C4-2B (cell line): Measurements from ENCODE around the gene SUMO1.
"Not testable (repeated sequence)": the region's sequence is repeated elsewhere in the genome, so short reads cannot be mapped to it uniquely, and the experiment has no call there.

Experiments used
- H3K27ac ChIP-seq: fragments of 450-650 bp; 2 replicates; pipeline ENCODE4 v1.5.1; 2017
- CTCF ChIP-seq: fragments of 450-650 bp; conservative IDR thresholded peaks from 2 replicates; pipeline ENCODE4 v1.5.1; 2017; ENCODE audit warnings: mild to moderate bottlenecking
- ZFX ChIP-seq: fragments of 450-650 bp; IDR thresholded peaks from 2 replicates; pipeline ENCODE4 v1.6.1; 2017

SUMO1 gene

DNA sequence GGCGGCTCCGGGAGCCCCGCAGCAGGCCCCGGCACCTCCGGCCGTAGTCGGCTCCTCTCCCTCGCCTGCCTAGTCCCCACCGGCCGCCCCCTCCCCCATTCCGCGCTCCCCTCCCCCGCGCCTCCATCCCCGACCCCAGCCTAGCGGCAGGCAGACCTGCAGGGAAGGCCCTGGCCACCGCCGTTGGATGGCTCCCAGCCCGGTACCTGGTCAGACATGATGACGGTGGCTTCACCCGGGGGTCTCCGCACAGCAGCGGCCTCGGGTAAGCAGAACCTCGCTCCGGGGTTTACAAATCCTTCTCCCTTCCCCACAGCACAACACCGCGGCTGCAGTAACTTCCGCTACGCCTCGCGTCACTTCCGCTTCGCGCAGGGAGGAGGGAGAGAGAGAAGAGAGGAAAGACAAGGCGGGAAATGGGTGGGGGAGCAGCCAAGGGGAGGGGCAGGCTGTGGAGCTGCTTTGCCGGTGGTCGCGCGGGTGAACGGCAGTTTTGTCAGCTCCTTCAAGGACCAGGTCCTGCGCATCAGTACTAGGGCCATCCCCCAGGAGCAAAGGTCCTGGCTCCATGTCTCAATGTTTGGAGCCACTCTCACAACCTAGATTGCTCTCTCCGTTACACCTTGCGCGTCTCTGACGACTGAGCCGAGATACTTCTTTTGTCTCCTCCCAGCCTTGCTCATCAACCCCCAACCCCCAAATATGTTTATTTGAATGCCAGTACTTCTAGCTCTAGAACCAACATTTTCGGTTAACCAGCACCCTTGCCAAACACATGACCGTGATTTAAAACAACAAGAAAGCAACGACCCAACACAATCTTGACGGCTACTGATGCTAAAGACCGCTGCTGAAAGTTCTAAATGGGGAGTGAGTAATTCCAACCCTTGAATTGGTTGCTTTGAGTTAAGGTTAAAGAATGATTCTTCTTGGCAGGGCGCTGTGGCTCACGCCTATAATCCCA, at the start of gene SUMO1:
Gene SUMO1 (minus strand): TSS at position 364 of the 964 bp plus-strand sequence. CDS start 146 bp downstream, at position 218.
- H3K27ac ChIP-seq: peak within 1 kb of the TSS; percentile 73
- TF ChIP-seq ZFX: no peak
- TF ChIP-seq CTCF: no peak

GRCh38 chr2:202286595-202286994, 48.2 kb upstream of the SUMO1 start:
- no peak overlapping the region for H3K27ac ChIP-seq
- TF ChIP-seq CTCF (no peak), ZFX (no peak)

DNA sequence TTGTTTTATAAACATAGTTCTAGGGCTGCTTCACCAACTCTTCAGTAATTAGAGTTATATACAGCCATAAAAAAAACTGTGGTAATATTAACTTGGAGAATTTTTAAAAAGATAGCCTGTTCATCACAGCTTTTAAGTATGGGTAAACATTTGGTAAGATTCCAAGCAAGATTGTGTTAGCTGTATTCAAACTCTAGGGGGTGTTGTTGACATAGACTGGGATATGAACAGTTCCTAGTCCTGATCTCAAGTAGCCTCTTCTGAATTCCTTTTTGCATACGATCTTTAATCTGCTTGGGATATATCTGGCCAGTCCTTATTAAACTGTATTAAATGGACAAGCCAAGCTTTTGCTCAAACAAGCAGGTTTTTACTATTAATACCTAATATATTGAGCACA, 40.5 kb upstream of the SUMO1 start:
- TF ChIP-seq CTCF (peak; percentile 49), ZFX (no peak)
- no peak overlapping the region for H3K27ac ChIP-seq

DNA sequence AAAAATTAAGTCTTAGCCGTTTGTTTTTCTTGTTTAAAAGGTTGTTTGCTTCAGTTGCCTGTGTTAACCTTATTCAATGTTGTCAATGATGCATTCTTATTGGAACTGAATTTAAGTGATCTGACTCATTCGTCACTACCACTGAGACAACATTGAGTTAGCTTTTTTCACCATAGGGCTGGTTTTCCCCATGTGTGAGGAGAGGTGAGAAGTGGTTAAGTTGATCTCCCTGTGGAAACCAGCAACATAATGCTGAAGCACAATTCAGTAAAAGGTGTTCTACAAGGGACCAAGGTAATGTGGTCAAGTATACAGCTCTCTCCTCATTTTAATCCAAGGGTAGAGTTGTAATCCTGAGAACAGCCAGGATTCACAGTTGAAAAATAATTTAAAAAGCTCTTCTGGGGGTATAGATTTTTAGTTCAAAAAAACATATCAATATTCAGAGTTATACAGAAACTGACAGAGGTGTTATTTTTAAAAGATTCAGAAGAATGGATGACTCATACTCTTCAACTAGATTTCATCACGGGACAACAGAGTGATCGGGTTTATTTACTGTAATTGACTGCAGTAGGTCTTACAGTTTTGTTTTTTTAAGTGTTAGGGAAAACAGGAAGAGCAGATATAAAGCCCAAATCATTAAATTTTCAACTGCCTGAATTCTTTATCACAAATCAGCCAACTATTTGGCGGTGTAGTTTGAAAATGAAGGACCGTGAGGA, 39.8 kb upstream of the SUMO1 start:
- H3K27ac ChIP-seq: no peak overlapping the region
- TF ChIP-seq CTCF (no peak), ZFX (no peak)

- not testable (repeated sequence) for H3K27ac ChIP-seq
Observed at GRCh38 chr2:202276078-202276720, 37.8 kb upstream of the SUMO1 start.

DNA sequence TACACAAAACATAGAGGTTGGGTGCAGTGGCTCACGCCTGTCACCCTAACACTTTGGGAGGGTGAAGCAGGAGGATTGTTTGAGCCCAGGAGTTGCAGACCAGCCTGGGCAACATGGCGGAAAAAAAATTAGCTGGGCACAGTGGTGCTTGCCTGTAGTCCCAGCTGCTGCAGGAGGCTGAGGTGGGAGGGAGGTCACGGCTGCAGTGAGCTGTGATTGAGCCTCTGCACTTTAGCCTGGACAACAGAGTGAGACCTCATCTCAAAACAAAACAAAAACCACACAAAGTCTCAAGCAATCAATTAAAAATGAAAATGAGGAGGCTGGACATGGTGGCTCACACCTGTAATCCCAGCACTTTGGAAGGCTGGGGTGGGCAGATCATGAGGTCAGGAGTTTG, 32.1 kb upstream of the SUMO1 start:
- no peak for TF ChIP-seq ZFX
- TF ChIP-seq CTCF: no peak
- no peak overlapping the region for H3K27ac ChIP-seq

- no peak overlapping the region for H3K27ac ChIP-seq
Observed at GRCh38 chr2:202269585-202269984, 31.2 kb upstream of the SUMO1 start.

More at GRCh38 chr2:202269585-202269984, 31.2 kb upstream of the SUMO1 start:
- TF ChIP-seq ZFX (no peak), CTCF (no peak)
